Activated naive CD4-positive, alpha-beta T cell (primary cell): ENCODE data around the gene BCL6.
A peak's percentile ranks its signal among the peaks of the same experiment; 100 is the strongest.

Experiments
- DNase-seq, 4 experiments: peaks; one replicate each; lab custom pipeline; 2025; lab: John Stamatoyannopoulos, UW

Gene BCL6

GRCh38 chr3:187745201-187746058 lies at the start of gene BCL6:
Gene BCL6 (minus strand): TSS chr3:187745468. CDS start chr3:187733693, 11,775 bp downstream.
- peak; percentile 57 to 81 (median 70) for DNase-seq

DNA sequence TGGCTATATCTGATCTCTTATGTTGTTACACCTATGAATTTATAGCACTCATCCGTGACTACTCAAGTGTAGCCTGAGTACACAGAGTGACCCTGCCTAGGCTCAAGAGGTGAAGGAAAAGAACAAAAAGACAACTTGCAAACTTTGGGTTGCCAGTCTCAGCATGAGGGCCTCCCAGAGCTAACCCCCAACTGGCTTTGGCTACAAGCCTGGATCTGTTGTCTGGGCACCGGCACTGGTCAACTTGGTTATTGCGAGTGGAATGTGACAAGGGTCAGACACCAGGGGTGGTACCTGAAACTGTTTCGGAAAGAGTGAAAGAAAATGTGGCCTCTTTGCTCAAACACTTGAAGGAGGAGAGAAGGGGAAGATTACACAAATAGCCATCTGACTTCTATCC lies 49.5 kb upstream of the BCL6 start:
- DNase-seq, result no peak

- DNase-seq, result no peak
Measured at GRCh38 chr3:187793618-187794017, 48.4 kb upstream of the BCL6 start.

DNA sequence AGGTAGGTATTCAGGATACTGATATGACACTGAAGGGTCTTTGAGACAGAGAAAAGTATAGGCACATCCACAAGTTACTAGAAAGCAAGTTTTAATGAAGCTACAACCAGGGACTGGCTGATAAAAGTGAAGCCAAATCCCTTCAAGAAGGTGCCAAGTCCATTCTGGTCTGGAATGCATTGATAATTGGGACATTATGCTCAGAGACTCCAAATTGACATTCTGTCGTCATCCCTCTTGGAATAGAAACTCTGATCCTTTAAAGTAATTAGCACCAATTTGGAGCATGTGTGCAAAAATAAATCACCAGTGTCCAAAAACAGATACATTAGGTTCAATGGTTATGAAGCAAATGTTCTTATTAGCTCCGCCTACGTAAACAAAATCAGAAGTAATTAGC lies 47.3 kb upstream of the BCL6 start:
- DNase-seq, result no peak

- DNase-seq, result no peak
Measured at GRCh38 chr3:187789872-187790271, 44.6 kb upstream of the BCL6 start.

DNA sequence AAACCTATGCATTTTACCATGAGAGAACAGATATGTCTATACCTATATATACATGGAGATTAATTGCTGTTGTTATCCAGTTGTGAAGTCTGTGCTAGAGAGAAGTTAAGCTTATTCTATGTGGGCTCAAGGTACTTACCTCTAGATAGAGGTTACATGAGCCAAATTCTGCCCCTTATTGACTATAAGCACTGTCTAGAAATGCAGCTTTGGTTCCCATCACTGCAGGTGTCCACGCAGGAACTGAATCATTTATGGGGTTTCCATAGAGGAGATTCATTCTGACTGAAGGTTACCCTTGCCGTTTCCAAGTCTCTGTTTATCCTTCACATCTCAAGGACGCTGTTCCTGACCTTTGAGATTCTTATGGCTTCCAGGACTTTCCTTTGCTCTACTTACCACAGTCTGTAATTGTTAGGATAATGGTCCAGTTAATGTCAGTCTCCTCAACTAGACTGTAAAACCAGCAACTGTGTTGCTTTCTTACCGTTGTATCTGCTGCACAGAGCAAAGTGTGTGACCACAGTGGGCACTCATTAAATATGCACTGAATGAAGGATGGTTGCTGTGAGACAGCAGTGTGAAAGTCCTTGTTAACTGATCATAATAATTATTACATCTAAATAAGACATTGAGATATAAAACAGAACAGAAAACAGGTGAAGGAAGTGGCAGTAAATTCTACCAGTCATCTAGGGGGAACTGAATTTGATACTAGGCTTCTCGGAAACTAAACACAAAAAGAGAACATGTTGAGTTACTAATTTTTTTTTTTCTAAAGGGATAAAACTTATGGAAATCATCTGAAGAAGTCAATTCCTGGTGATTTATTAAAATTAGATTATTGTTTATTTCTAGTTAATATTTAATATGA lies 44.0 kb upstream of the BCL6 start:
- no peak for DNase-seq

- no peak for DNase-seq
Measured at GRCh38 chr3:187783098-187783497, 37.8 kb upstream of the BCL6 start.

GRCh38 chr3:187782006-187782405 lies 36.7 kb upstream of the BCL6 start:
- DNase-seq, result no peak

DNA sequence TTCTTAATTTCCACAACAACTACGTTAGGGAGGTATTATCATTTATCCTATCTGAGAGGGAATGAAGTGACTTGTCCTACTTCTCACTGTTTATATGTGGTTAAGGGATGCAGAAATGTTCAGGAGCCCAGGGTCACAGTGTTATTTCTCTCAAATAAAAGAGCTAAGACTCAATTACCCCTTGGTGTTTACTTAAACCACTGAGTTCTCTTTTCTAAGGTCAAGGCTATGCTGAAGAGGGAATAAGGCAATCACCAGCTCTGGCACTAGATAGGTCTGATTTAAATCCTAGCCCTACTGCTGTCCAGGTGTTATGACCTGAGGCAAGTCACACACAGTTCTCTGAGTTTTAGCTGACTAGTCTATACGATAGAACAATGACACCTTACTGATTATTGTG lies 35.7 kb upstream of the BCL6 start:
- DNase-seq, result no peak

GRCh38 chr3:187778726-187779125 lies 33.5 kb upstream of the BCL6 start:
- DNase-seq, result no peak

- no peak for DNase-seq
Measured at GRCh38 chr3:187777331-187777941, 32.2 kb upstream of the BCL6 start.

DNA sequence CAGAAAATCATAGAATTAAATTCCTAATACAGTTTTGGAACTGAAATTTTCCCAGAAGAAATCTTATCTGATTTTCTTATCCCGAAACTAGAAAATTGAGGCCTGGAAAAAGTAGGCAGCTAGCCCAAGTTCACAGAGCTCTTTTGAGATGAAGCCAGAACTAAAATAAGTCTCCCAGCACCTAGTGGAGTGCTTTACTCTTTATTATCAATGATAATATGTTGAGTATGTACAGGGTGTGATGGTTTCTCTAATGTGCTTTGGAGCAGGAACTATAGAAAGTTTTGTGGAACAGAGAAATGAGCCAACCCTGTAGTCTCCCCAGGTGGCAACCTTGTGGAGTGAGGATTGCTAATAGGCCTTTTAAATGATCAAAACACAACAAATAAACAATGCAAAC lies 30.3 kb upstream of the BCL6 start:
- no peak for DNase-seq

- DNase-seq, result no peak
Measured at GRCh38 chr3:187774185-187774789, 29.0 kb upstream of the BCL6 start.

- no peak for DNase-seq
Measured at GRCh38 chr3:187773233-187774184, 28.2 kb upstream of the BCL6 start.

DNA sequence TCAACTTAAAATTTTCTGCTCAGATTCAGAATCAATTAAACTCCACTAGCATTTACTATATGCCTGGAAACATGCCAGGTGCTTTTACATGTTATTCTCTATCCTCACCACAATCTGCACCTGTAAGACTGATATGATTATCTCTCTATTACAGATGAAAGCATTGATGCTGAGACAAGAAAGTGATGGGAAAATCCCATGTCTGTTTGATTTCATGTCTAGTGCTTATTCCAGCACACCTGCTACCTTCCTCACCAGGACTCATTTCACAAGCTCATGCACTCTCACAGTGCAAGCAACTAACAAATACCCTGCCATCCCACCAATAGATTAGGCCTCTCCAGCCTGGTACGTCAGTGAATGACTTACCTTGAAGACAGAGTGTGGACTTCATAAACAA lies 25.0 kb upstream of the BCL6 start:
- DNase-seq, result no peak

- no peak for DNase-seq
Measured at GRCh38 chr3:187769771-187770170, 24.5 kb upstream of the BCL6 start.

DNA sequence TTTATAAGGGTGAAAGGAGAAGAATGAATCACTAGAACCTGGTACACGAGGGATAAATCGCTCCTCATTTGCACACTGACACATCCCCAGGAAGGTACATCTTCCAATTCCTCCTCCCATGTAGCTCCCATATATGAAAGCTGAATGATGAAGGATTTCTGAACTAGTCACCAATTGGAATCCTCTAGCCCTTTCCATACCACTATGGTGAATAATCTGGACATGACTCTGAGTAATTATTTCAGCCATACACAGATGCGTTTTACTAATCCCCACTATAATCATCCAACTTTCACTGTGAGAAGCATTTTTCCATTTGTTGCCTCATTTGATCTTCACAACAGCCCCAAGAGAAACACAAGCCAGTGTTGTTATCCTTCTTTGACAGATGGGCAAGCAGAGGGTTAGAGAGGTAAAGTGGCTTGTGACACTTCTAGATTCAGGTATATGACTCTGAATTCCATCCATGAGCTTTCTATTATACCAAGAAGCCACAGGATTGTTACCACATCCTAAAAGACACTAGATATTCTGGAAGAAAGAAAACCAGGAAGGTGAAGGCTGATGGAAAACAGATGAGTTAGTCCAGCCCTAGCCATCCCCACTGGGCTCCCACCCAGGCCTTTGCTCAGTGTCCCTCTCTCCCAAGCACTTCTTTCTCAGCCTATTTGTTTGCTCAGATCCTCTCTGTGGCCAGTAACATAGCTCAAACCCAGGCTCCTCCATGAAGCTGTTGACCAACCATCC lies 22.2 kb upstream of the BCL6 start:
- no peak for DNase-seq

- no peak for DNase-seq
Measured at GRCh38 chr3:187765342-187765741, 20.1 kb upstream of the BCL6 start.

DNA sequence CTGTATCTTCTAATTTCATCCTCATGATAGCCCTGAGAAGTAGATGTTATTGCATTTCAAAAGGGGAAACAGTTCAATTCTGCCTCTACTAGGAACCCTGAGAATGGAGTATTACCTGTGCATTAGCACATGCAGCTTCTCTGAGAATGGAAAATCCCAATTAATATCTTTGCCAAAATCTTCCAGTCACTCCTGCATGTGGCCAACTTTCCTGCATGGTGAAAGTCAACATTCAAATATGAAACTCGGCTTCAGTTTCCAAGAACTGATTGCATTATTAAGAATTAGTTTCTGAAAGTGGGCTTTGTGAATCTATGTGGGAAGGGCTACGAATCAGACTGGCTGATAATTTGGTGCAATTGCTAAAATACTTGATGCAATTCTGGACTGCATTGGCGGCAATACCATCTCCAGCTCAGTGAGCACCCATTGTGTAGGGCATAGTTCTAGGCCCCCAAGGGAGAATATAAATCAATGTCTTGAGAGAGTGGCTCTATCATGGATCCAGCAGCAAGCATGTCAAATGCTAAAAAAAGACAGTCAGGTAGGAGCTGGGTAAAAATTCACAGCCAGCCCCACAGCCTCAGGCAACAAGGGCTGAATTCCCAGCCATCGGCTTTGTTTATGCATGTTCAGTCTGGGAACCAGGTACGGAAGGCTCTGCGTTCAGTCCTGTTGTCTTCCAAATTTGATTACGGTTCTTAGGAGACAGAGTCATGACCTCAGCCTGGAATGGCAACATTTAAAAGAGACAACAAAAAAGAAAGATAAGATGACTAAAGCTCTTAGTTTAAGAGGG lies 18.8 kb upstream of the BCL6 start:
- DNase-seq, result no peak
